SK-N-SH (cell line): ENCODE measurements around the gene KRTAP10-7. TPM values are rescaled to one million over a fixed set of nuclear protein-coding genes. Genes with fewer than 3 reads are reported as not detected.

Experiments
- CTCF ChIA-PET: fragments of 300-600, 350-600 bp; formaldehyde crosslinking; extraction: SDS; loops from one replicate; lab custom pipeline; 2021; lab: Yijun Ruan, JAX
- POLR2A ChIA-PET: fragments of 350-600 bp; sonication (Branson Sonifier 250); formaldehyde crosslinking; extraction: SDS; loops from one replicate; lab custom pipeline; 2020; ENCODE audit warnings: antibody characterized with exemption, inconsistent platforms; lab: Yijun Ruan, JAX
- DNase-seq: peaks from one replicate; pipeline ENCODE4 v3.0.0; 2012
- H2AFZ ChIP-seq: fragments of 200-600 bp; sonication (generic); 2 replicates; pipeline ENCODE4 v1.8.1; 2016; ENCODE audit warnings: antibody characterized with exemption, mild to moderate bottlenecking, low read depth
- H3F3A ChIP-seq: fragments of 200-600 bp; sonication (generic); replicated peaks from 2 replicates; pipeline ENCODE3; 2016; ENCODE audit warnings: antibody characterized with exemption, mild to moderate bottlenecking; ENCODE audit not compliant: insufficient read depth
- H3K27ac ChIP-seq, 2 experiments: fragments of 200-500 bp in 1 of 2; fragments of 200-600 bp in 1 of 2; sonication (Bioruptor generic) in 1 of 2; sonication (generic), shearing (Covaris generic) in 1 of 2; 2 replicates each; pipeline versions ENCODE4 v1.5.1 to v1.6.1; 2014 to 2016; ENCODE audit warnings: low read depth in 2 of 2, inconsistent platforms in 1 of 2, low read length in 1 of 2, mild to moderate bottlenecking in 1 of 2, mixed read lengths in 1 of 2
- H3K27me3 ChIP-seq: fragments of 200-600 bp; sonication (generic), shearing (Covaris generic); 2 replicates; pipeline ENCODE4 v1.6.1; 2016; ENCODE audit warnings: mixed run types; ENCODE audit not compliant: insufficient read depth
- H3K36me3 ChIP-seq, 2 experiments: fragments of 200-500 bp in 1 of 2; fragments of 200-600 bp in 1 of 2; sonication (Bioruptor generic) in 1 of 2; sonication (generic) in 1 of 2; replicated peaks in 1 of 2; 2 replicates each; pipeline versions ENCODE3 to v1.5.1; 2014 to 2016; ENCODE audit warnings: low read length in 1 of 2, mild to moderate bottlenecking in 1 of 2; ENCODE audit not compliant: insufficient read depth in 2 of 2, control insufficient read depth in 1 of 2
- H3K4me1 ChIP-seq, 2 experiments: fragments of 200-500 bp in 1 of 2; fragments of 200-600 bp in 1 of 2; sonication (Bioruptor generic) in 1 of 2; sonication (generic), shearing (Covaris generic) in 1 of 2; 2 replicates each; pipeline versions ENCODE4 v1.5.1 to v1.6.1; 2014 to 2016; ENCODE audit warnings: low read depth in 1 of 2, low read length in 1 of 2, mixed run types in 1 of 2; ENCODE audit not compliant: insufficient read depth in 2 of 2, control insufficient read depth in 1 of 2
- H3K4me2 ChIP-seq: fragments of 200-600 bp; sonication (generic), shearing (Covaris generic); 2 replicates; pipeline ENCODE4 v1.6.1; 2017; ENCODE audit warnings: mixed run types
- H3K4me3 ChIP-seq, 2 experiments: fragments of 200-500 bp in 1 of 2; fragments of 200-600 bp in 1 of 2; sonication (Bioruptor generic) in 1 of 2; sonication (generic), shearing (Covaris generic) in 1 of 2; 2 replicates each; pipeline versions ENCODE4 v1.5.1 to v1.8.1; 2014 to 2016; ENCODE audit warnings: low read depth in 2 of 2, inconsistent platforms in 1 of 2, low read length in 1 of 2, mild to moderate bottlenecking in 1 of 2, mixed read lengths in 1 of 2, moderate library complexity in 1 of 2
- H3K79me2 ChIP-seq: fragments of 200-600 bp; sonication (generic); 2 replicates; pipeline ENCODE4 v1.8.1; 2017; ENCODE audit warnings: mild to moderate bottlenecking; ENCODE audit not compliant: insufficient read depth
- H3K9ac ChIP-seq: fragments of 200-600 bp; sonication (generic); 2 replicates; pipeline ENCODE4 v1.6.1; 2017; ENCODE audit warnings: mixed run types
- H3K9me2 ChIP-seq: fragments of 200-600 bp; sonication (generic); 2 replicates; pipeline ENCODE4 v1.6.1; 2017; ENCODE audit warnings: mixed run types
- H3K9me3 ChIP-seq: fragments of 200-600 bp; sonication (generic); 2 replicates; pipeline ENCODE4 v1.6.1; 2017; ENCODE audit warnings: mixed run types, mild to moderate bottlenecking, moderate library complexity
- H4K20me1 ChIP-seq: fragments of 200-600 bp; sonication (generic); 2 replicates; pipeline ENCODE4 v1.6.1; 2017; ENCODE audit warnings: mild to moderate bottlenecking, mixed run types; ENCODE audit not compliant: insufficient read depth
- CHD2 ChIP-seq: fragments of 150-350 bp; IDR thresholded peaks from 2 replicates; pipeline ENCODE4 v1.6.1; 2018; ENCODE audit warnings: low read length; ENCODE audit not compliant: partially characterized antibody
- EP300 ChIP-seq, 2 experiments: IDR thresholded peaks; 2 replicates each; pipeline versions ENCODE4 v1.4.0 to v1.6.1; 2012; ENCODE audit warnings: borderline replicate concordance in 1 of 2, low read depth in 1 of 2, low read length in 1 of 2
- EZH2phosphoT487 ChIP-seq: fragments of 200-600 bp; sonication (generic); IDR thresholded peaks from 2 replicates; pipeline ENCODE4 v1.6.1; 2017; ENCODE audit warnings: low read depth, mixed run types, mild to moderate bottlenecking, antibody characterized with exemption, moderate library complexity, borderline replicate concordance
- IRF3 ChIP-seq: fragments of 150-350 bp; IDR thresholded peaks from 2 replicates; pipeline ENCODE4 v1.6.1; 2016; ENCODE audit warnings: mild to moderate bottlenecking, low read depth, low read length
- JUND ChIP-seq: IDR thresholded peaks from 2 replicates; pipeline ENCODE4 v1.4.0; 2012
- MXI1 ChIP-seq: IDR thresholded peaks from 2 replicates; pipeline ENCODE4 v1.6.1; 2012; ENCODE audit warnings: mild to moderate bottlenecking, low read depth, low read length, improper control_type of control experiment
- POLR2AphosphoS5 ChIP-seq: IDR thresholded peaks from 2 replicates; pipeline ENCODE4 v1.6.1; 2012; ENCODE audit warnings: low read depth, low read length
- RCOR1 ChIP-seq: fragments of 150-350 bp; IDR thresholded peaks from 2 replicates; pipeline ENCODE4 v1.6.1; 2017; ENCODE audit warnings: antibody characterized with exemption, low read length
- REST ChIP-seq: IDR thresholded peaks from 2 replicates; pipeline ENCODE4 v1.6.1; 2012; ENCODE audit warnings: mild to moderate bottlenecking, low read depth, low read length, moderate library complexity
- RFX5 ChIP-seq: IDR thresholded peaks from 2 replicates; pipeline ENCODE4 v1.6.1; 2012; ENCODE audit warnings: mild to moderate bottlenecking, improper control_type of control experiment, low read length
- RXRA ChIP-seq: IDR thresholded peaks from 2 replicates; pipeline ENCODE4 v1.4.0; 2012; ENCODE audit warnings: low read depth, mild to moderate bottlenecking, borderline replicate concordance
- SIN3A ChIP-seq: IDR thresholded peaks from 2 replicates; pipeline ENCODE4 v1.6.1; 2012; ENCODE audit warnings: low read depth, mild to moderate bottlenecking, low read length, moderate library complexity, borderline replicate concordance
- SMC3 ChIP-seq: IDR thresholded peaks from 2 replicates; pipeline ENCODE4 v1.6.1; 2012; ENCODE audit warnings: low read depth, low read length, improper control_type of control experiment
- TAF1 ChIP-seq: IDR thresholded peaks from 2 replicates; pipeline ENCODE4 v1.6.1; 2012; ENCODE audit warnings: low read depth, mild to moderate bottlenecking, low read length, moderate library complexity, borderline replicate concordance
- TCF12 ChIP-seq: IDR thresholded peaks from 2 replicates; pipeline ENCODE4 v1.4.0; 2012
- TEAD4 ChIP-seq: IDR thresholded peaks from 2 replicates; pipeline ENCODE4 v1.4.0; 2012; ENCODE audit warnings: mild to moderate bottlenecking, borderline replicate concordance; ENCODE audit not compliant: insufficient read depth
- USF1 ChIP-seq: IDR thresholded peaks from 2 replicates; pipeline ENCODE4 v1.4.0; 2012; ENCODE audit warnings: low read depth, borderline replicate concordance
- YY1 ChIP-seq: IDR thresholded peaks from 2 replicates; pipeline ENCODE4 v1.4.0; 2012; ENCODE audit warnings: low read depth, mild to moderate bottlenecking
- ZBTB33 ChIP-seq: IDR thresholded peaks from 2 replicates; pipeline ENCODE4 v1.4.0; 2012; ENCODE audit warnings: low read depth, borderline replicate concordance
- WGBS: methylation state at CpG from one replicate; pipeline ENCODE4 v1.1.6; 2017; ENCODE audit warnings: low lambda C conversion rate; 5-methylcytosine and 5-hydroxymethylcytosine counted together
- polyA plus RNA-seq, 3 experiments: library from polyadenylated mRNA; depleted of rRNA; stranded (reverse); fragments of >200 nt; gene quantifications; 2 replicates each; pipeline ENCODE4 v1.2.3, GENCODE V29; 2012

KRTAP10-7 gene
- polyA plus RNA-seq, 1 of the 3 experiments (the other 2 are of a cell fraction) = not detected

GRCh38 chr21:44571296-44571695 is 29.1 kb upstream of the KRTAP10-7 start:
- no peak for DNase-seq
- Histone ChIP-seq H3K4me3 (no peak overlapping the region), H3K4me1 (no peaks in the 10 kb centered on the region), H3K27me3 (peaks cover 57% of the 10 kb centered on the region), H4K20me1 (no peaks in the 10 kb centered on the region), H3F3A (no peaks in the 10 kb centered on the region), H3K27ac (no peak overlapping the region), H3K36me3 (no peaks in the 10 kb centered on the region), H3K79me2 (no peaks in the 10 kb centered on the region), H3K9me2 (no peaks in the 10 kb centered on the region), H3K9me3 (no peaks in the 10 kb centered on the region), H2AFZ (no peak overlapping the region), H3K9ac (no peak overlapping the region), H3K4me2 (no peak overlapping the region)
- ChIA-PET CTCF (no interaction called here), POLR2A (no interaction called here)
- WGBS = 17% methylated on average over 4 of the region's 4 CpGs
- TF ChIP-seq SIN3A = no peak
- no peak for TF ChIP-seq EP300 (IDR thresholded peaks at IDR 0.05; ENCODE audit: borderline replicate concordance in 1 of 2, low read depth in 1 of 2, low read length in 1 of 2)
- no peak for TF ChIP-seq USF1
- no peak for TF ChIP-seq IRF3
- TF ChIP-seq YY1 = no peak
- TF ChIP-seq TCF12 = no peak

- POLR2A ChIA-PET = no interaction called here
- peaks cover 58% of the 10 kb centered on the region for H3K27me3 ChIP-seq
- no peaks in the 10 kb centered on the region for H3K79me2 ChIP-seq
- H3K9ac ChIP-seq = no peak overlapping the region
- H4K20me1 ChIP-seq = no peaks in the 10 kb centered on the region
- no peaks in the 10 kb centered on the region for H3K9me2 ChIP-seq
- H3K36me3 ChIP-seq = no peaks in the 10 kb centered on the region
- H3K27ac ChIP-seq = no peak overlapping the region
- no peak overlapping the region for H3K4me2 ChIP-seq
- H3K9me3 ChIP-seq = no peaks in the 10 kb centered on the region
- no peak overlapping the region for H3K4me3 ChIP-seq
- no peak for DNase-seq
- no peaks in the 10 kb centered on the region for H3K4me1 ChIP-seq
- 41% methylated on average over 24 of the region's 40 CpGs for WGBS
- H2AFZ ChIP-seq = no peak overlapping the region
- H3F3A ChIP-seq = no peaks in the 10 kb centered on the region
- CTCF ChIA-PET = interaction anchor here (1.2 kb wide), 1 partner anchor 154 kb away, joined by 3 read pairs; no protein-coding TSS in a partner anchor
- TF ChIP-seq YY1 (no peak), CHD2 (no peak), EZH2phosphoT487 (no peak), REST (no peak), RXRA (no peak), RCOR1 (no peak), POLR2AphosphoS5 (no peak), RFX5 (no peak), TEAD4 (no peak), SMC3 (no peak), JUND (no peak), SIN3A (no peak), MXI1 (no peak), TAF1 (no peak), ZBTB33 (no peak)
These were observed 28.3 kb upstream of the KRTAP10-7 start for GRCh38 chr21:44571844-44572782.
